Measurements from ENCODE around the gene F13A1. TPM values are rescaled to one million over a fixed set of nuclear protein-coding genes. Genes with fewer than 3 reads are reported as not detected.
A peak's percentile ranks its signal among the peaks of the same experiment; 100 is the strongest.

The F13A1 gene
- total and polyA plus RNA-seq, 2 of the 13 experiments (the other 11 are each of a cell fraction or from before 2014, with no cell fraction given): not detected

DNA sequence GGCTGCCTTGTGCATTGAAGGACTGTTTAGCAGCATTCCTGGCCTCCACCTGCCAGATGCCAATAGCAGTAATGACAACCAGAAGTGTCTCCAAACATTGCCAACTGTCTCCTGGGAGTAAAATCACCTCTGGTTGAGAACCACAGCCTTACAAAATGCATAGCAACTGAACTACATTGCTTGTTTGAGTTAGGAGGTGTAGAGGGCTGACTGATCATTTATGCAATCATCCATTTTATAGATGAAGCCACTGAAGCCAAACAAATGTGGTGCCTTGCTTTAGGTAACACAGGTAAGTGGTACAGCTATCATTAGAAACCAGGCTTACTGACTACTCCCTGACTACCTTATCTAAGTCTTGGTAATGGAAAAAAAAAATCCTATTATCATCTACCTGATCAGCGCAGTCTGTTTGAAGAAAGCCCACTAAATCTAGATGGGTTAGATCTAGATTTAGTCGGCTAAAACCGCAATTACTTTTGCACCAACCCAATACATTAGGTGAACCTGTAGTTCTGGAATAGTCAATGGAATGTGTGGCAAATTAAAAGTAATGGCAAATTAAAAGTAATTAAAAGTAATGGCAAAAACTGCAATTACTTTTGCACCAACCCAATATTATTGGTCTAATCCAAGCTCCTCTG lies 47.7 kb upstream of the F13A1 start:
- no peak overlapping the region for H3K9ac ChIP-seq (ENCODE audit: insufficient read depth, low read depth, low read length)
- H3K27ac ChIP-seq (ENCODE audit: extremely low read length, insufficient read depth, low read length): no peak overlapping the region
- H3K79me2 ChIP-seq (ENCODE audit: insufficient read depth, low read length): no peaks in the 10 kb centered on the region
- in situ Hi-C loops (cut with HindIII; ENCODE audit: extremely low pct_ligation_motif_present, low pct_unique_long_range_greater_than_20kb) (no loop called here), intact Hi-C loops (cut with micrococcal nuclease; ENCODE audit: unreplicated experiment) (no loop called here)
- 53% methylated on average over 3 of the region's 3 CpGs for WGBS (ENCODE audit: low lambda C conversion rate)
- H3K4me2 ChIP-seq (ENCODE audit: low read depth, low read length): no peak overlapping the region
- ATAC-seq (no peak), FAIRE-seq (no peak), DNase-seq (ENCODE audit: low spot score) (no peak)
- H3K4me1 ChIP-seq (ENCODE audit: insufficient read depth, low read length): no peaks in the 10 kb centered on the region
- CTCF ChIA-PET (ENCODE audit: low intra/inter-chr PET ratio, low total read pairs): no interaction called here
- no peaks in the 10 kb centered on the region for H4K20me1 ChIP-seq (ENCODE audit: insufficient read depth, low read length)
- H3K36me3 ChIP-seq (replicated peaks in 1 of 2; ENCODE audit: control insufficient read depth in 1 of 2, insufficient read depth in 2 of 2, low read length in 2 of 2): no peaks in the 10 kb centered on the region
- BruUV-seq (replicated peaks): no TSS peak
- TF ChIP-seq, protein P1, sequence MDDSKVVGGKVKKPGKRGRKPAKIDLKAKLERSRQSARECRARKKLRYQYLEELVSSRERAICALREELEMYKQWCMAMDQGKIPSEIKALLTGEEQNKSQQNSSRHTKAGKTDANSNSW (CRISPR knock-in tag; IDR thresholded peaks at IDR 0.05; ENCODE audit: borderline replicate concordance): no peak
- no peak for TF ChIP-seq SNAPC2 (CRISPR knock-in tag; IDR thresholded peaks at IDR 0.05)
- TF ChIP-seq, protein P2, sequence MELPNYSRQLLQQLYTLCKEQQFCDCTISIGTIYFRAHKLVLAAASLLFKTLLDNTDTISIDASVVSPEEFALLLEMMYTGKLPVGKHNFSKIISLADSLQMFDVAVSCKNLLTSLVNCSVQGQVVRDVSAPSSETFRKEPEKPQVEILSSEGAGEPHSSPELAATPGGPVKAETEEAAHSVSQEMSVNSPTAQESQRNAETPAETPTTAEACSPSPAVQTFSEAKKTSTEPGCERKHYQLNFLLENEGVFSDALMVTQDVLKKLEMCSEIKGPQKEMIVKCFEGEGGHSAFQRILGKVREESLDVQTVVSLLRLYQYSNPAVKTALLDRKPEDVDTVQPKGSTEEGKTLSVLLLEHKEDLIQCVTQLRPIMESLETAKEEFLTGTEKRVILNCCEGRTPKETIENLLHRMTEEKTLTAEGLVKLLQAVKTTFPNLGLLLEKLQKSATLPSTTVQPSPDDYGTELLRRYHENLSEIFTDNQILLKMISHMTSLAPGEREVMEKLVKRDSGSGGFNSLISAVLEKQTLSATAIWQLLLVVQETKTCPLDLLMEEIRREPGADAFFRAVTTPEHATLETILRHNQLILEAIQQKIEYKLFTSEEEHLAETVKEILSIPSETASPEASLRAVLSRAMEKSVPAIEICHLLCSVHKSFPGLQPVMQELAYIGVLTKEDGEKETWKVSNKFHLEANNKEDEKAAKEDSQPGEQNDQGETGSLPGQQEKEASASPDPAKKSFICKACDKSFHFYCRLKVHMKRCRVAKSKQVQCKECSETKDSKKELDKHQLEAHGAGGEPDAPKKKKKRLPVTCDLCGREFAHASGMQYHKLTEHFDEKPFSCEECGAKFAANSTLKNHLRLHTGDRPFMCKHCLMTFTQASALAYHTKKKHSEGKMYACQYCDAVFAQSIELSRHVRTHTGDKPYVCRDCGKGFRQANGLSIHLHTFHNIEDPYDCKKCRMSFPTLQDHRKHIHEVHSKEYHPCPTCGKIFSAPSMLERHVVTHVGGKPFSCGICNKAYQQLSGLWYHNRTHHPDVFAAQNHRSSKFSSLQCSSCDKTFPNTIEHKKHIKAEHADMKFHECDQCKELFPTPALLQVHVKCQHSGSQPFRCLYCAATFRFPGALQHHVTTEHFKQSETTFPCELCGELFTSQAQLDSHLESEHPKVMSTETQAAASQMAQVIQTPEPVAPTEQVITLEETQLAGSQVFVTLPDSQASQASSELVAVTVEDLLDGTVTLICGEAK (IDR thresholded peaks at IDR 0.05): peak; percentile 84
- TF ChIP-seq, protein P2 (CRISPR knock-in tag; IDR thresholded peaks at IDR 0.05): no peak
- no peak for TF ChIP-seq MED8 (CRISPR knock-in tag; IDR thresholded peaks at IDR 0.05; ENCODE audit: insufficient replicate concordance)
- TF ChIP-seq MAFG (CRISPR knock-in tag; IDR thresholded peaks at IDR 0.05): no peak
- no peaks in the 10 kb centered on the region for H3K9me3 ChIP-seq (ENCODE audit: low read length)
- H2AFZ ChIP-seq (ENCODE audit: low read length): no peak overlapping the region
- no peaks in the 10 kb centered on the region for H3K27me3 ChIP-seq (ENCODE audit: control insufficient read depth in 1 of 2, insufficient read depth in 2 of 2, low read length in 2 of 2)
- POLR2A ChIA-PET: no interaction called here
- no peak overlapping the region for H3K4me3 ChIP-seq (replicated peaks in 1 of 3; ENCODE audit: insufficient read depth in 1 of 3, low read depth in 2 of 3, low read length in 3 of 3)

All from HepG2 (cell line).